Measurements from ENCODE around the gene TBATA. TPM values are rescaled to one million over a fixed set of nuclear protein-coding genes. Genes with fewer than 3 reads are reported as not detected.

The TBATA gene
- total RNA-seq, 6 experiments from 2014 or later: not detected

DNA sequence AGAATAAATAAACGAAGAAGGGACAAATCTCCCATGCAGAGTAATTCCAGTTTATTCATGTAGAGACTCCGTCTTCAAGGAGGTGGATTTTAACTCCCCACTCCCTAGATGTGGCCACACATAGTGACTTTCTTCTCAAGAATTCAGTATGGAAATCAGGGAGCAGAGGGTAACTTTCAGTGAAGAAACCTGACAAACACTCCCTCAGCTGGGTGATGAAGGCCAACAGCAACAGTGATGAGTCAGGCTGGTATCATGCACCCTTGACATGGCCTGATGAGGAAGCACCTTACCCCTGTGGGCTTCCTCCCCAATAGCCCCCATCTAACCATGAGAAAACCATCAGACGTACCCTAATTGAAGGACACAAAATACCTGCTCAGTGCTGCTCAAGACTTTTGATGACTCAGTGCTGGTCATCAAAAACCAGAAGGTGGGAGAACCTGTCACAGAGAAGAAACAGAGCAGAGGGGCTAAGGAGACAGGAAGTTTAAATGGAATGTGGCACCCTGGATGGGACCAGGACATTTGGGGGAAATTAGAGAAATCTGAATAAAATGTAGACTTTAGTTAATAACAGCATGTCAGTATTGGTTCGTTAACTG is 62.3 kb downstream of the TBATA start:
- no peaks in the 10 kb centered on the region for H3K4me1 ChIP-seq
- H3K36me3 ChIP-seq: no peaks in the 10 kb centered on the region
- WGBS (ENCODE audit: insufficient coverage, low coverage, low lambda C conversion rate, missing lambda C conversion rate): 81% methylated on average over 4 of the region's 4 CpGs
- ATAC-seq (no peak), DNase-seq (no peak)
- H3K9me3 ChIP-seq: no peaks in the 10 kb centered on the region
- TF ChIP-seq POLR2A (IDR thresholded peaks at IDR 0.05): no peak
- TF ChIP-seq, protein P1, sequence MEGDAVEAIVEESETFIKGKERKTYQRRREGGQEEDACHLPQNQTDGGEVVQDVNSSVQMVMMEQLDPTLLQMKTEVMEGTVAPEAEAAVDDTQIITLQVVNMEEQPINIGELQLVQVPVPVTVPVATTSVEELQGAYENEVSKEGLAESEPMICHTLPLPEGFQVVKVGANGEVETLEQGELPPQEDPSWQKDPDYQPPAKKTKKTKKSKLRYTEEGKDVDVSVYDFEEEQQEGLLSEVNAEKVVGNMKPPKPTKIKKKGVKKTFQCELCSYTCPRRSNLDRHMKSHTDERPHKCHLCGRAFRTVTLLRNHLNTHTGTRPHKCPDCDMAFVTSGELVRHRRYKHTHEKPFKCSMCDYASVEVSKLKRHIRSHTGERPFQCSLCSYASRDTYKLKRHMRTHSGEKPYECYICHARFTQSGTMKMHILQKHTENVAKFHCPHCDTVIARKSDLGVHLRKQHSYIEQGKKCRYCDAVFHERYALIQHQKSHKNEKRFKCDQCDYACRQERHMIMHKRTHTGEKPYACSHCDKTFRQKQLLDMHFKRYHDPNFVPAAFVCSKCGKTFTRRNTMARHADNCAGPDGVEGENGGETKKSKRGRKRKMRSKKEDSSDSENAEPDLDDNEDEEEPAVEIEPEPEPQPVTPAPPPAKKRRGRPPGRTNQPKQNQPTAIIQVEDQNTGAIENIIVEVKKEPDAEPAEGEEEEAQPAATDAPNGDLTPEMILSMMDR (IDR thresholded peaks at IDR 0.05): no peak
- H3K4me3 ChIP-seq: no peak overlapping the region
- H3K27ac ChIP-seq: no peak overlapping the region
- intact Hi-C loops (cut with DNase I): no loop called here
- H3K27me3 ChIP-seq: no peaks in the 10 kb centered on the region

Small RNAs within 50 kb of the gene (small RNA-seq; reads per million reads assigned to genes)
- gene RPS26P40: 0 reads per million in 2 experiments

Other genes starting within 250 kb of the TBATA start
- gene PRF1, start 182.6 kb downstream of the TBATA start, total RNA-seq: 1 to 10 TPM; 1.7 to 6.5 (median 3.1) TPM
- under 1 TPM; 0.06 to 0.18 (median 0.11) TPM for gene ADAMTS14, start 112.9 kb downstream of the TBATA start, total RNA-seq
- 10 to 100 TPM; 33.2 to 50.1 (median 38.0) TPM for gene SGPL1, start 30.6 kb upstream of the TBATA start, total RNA-seq
- 100 to 1,000 TPM; 165 to 375 (median 230) TPM for gene PCBD1, start 103.2 kb upstream of the TBATA start, total RNA-seq

All from right lobe of liver (tissue), 6 donors.